AG10803 (cell line): Measurements from ENCODE around the gene PHKA2.

Source experiments
- DNase-seq: peaks from one replicate; pipeline ENCODE4 v3.0.0; 2010; ENCODE audit warnings: low read depth
- H3K4me3 ChIP-seq: 2 replicates; pipeline ENCODE4 v1.5.1; 2011; ENCODE audit warnings: mild to moderate bottlenecking, low read length, control low read depth
- CTCF ChIP-seq: conservative IDR thresholded peaks from 2 replicates; pipeline ENCODE4 v1.5.1; 2011; ENCODE audit warnings: mild to moderate bottlenecking, low read length, control low read depth, inconsistent platforms

Gene PHKA2

GRCh38 chrX:18892899-18893298 lies 91.0 kb downstream of the PHKA2 start:
- H3K4me3 ChIP-seq: no peak overlapping the region
- no peak for TF ChIP-seq CTCF
- no peak for DNase-seq

GRCh38 chrX:18891548-18891945 lies 92.4 kb downstream of the PHKA2 start:
- no peak for TF ChIP-seq CTCF
- H3K4me3 ChIP-seq: no peak overlapping the region
- no peak for DNase-seq

GRCh38 chrX:18890724-18891547 lies 93.0 kb downstream of the PHKA2 start:
- no peak for DNase-seq
- no peak for TF ChIP-seq CTCF
- no peak overlapping the region for H3K4me3 ChIP-seq

GRCh38 chrX:18890049-18890381 lies 93.9 kb downstream of the PHKA2 start:
- TF ChIP-seq CTCF: no peak
- no peak overlapping the region for H3K4me3 ChIP-seq
- DNase-seq: no peak

- TF ChIP-seq CTCF: no peak
- H3K4me3 ChIP-seq: no peak overlapping the region
- DNase-seq: no peak
Measured at GRCh38 chrX:18889346-18890048, 94.4 kb downstream of the PHKA2 start.

- no peak for DNase-seq
- H3K4me3 ChIP-seq: no peak overlapping the region
- TF ChIP-seq CTCF: no peak
Measured at GRCh38 chrX:18888281-18888680, 95.6 kb downstream of the PHKA2 start.

GRCh38 chrX:18887825-18888212 lies 96.1 kb downstream of the PHKA2 start:
- no peak for DNase-seq
- TF ChIP-seq CTCF: no peak
- no peak overlapping the region for H3K4me3 ChIP-seq
